GM19395 (cell line): ENCODE results near the gene ATP6V1B1.
"Not testable (repeated sequence)": the region's sequence is repeated elsewhere in the genome, so short reads cannot be mapped to it uniquely, and the experiment has no call there.

ENCODE experiments used
- ATAC-seq: cut with Tn5 transposase; IDR thresholded peaks from one replicate; pipeline ENCODE4 v1.9.1; 2021; ENCODE audit warnings: mild to moderate bottlenecking, moderate library complexity; ENCODE audit not compliant: unreplicated experiment

Gene ATP6V1B1

DNA sequence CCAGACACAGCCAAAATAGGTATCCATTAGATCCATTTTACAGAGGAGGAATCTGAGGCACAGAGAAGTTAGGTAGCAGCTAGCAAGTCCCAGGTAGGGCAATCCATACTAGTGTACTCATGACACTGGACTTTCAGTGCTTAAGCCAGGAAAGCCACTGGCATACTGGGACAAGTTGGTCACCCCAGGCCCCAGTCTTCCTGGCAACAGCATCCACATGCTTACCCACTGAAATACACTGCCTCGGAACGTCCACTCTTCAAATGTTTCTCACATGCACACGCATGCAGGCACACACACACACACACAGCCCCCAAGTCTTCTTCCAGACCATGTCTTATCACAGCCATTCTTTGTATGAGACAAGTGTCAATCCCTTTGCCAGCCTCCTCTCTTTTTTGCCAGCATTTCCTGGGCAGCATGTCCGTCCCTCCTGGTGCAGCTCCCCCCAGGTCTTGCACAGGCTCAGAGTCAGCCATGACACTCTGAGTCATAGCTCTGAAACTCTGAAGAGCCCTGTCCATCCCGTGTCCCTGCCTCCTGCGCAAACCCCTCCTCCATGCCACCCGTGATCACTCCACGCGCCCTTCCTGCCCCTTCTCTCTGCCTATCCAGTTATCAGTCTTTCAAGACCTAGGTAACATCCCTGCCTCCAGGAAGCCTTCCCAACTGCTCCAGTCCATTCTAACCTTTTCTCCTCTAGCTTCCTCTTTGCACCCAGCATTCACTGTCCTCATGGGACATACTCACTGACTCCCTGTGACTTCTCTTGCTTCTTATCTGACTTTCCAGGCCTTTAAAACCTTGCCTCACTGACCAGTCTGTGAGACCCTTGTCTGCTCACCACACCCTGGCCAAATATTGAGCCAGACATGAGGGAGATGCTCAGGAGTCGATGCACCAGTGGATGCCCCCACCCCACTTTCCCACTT, 69.8 kb downstream of the ATP6V1B1 start:
- ATAC-seq = no peak

DNA sequence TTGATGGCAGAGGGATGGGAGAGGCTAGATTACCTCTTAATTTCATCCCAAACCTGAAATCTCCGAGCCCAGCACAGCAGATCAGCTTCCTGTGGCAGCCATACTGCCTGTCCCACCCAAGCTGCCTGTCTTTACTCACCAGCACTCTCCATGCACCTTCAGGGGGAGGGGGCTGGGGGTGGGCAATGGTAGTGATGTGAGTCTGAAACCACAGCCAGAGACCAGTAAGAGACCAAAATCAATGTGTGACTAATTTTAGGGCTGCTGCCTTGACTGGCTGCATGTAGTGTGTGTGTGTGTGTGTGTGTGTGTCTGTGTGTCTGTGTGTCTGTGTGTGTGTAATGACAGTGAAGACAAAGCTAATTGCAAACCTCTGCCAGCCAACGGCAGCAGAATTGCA, 70.6 kb downstream of the ATP6V1B1 start:
- no peak for ATAC-seq

DNA sequence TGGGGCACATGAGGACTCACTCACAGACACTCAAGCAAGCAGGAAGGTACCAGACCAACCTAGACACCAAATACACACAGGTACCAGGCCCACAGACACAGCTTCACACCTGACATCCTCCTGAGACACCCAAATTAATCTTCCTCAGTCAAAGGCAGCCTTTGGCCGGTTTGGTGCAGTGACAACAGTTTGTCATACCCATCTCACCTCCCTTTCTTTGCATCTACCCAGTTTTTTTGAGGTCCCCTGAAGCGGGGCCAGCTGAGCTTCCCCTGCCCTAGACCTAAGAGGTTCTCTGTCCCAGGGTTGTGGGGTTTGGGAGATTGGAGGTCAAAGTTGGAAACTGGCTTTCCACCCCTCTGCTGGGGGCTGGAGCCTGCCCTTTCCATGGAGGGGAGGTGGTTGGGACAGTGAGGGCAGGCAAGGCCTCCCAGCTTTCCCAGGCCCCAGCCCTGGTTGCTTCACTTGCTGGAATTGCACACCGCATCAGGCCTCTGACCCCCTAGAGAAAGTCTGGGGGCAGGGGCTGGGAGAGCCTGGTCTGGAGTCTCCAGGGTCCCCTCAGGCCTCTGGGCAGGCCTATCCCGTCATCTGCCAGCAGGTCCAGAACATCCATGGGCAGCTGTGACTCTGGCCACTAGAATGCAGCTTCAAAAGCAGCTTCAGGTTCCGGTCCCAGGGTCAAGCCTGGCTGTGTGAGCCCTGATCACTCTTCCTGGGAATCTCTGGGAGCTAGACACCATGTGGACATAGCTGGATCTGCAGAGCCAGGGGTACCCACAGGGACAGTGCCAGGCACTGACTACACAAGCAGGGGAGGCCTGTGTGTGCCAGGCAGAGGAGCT, 71.5 kb downstream of the ATP6V1B1 start:
- ATAC-seq = no peak

DNA sequence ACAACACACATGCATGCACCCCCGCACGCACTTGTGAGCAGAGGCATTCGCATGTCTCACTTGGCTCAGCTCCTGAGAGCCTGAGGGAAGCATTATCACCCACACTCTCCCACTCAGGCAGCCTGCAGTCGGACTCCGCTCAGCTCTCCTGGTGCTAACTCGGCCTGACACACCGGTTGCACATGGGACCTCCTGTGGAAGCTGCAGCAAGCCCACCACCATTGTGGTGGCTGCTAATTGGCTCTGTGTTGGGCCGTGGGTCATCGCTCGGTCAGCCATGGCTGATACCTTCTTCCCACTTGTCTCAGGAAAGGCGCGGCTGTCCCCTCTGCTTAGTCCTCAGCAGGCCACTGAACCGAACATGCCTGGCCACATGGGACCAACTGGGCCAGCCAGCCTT, 72.6 kb downstream of the ATP6V1B1 start:
- no peak for ATAC-seq

DNA sequence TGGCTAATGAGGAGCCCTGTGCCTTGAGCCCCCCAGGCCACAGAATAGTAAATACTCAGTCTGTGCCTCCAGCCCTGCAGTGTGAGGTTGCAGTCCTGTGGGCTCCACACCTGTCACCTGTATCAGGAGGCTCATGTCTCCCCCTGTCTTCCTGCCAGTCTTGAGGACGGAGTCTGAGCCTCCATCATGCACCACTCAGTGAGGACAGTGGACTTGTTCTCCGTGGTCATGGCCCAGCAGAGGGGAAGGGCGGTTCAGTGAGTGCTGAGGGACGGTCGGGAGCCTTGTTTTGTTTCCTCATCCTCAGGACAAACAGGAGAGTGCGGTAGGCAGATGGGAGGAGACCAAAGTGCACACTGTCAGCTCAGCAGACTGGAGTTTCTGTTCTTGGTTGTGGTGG, 76.1 kb downstream of the ATP6V1B1 start:
- not testable (repeated sequence) for ATAC-seq
